GM19351 (cell line): Measurements from ENCODE around the gene CCDC88C.

Experiments
- ATAC-seq: cut with Tn5 transposase; IDR thresholded peaks from one replicate; pipeline ENCODE4 v1.9.1; 2021; ENCODE audit warnings: mild to moderate bottlenecking, moderate library complexity; ENCODE audit not compliant: unreplicated experiment

CCDC88C gene

GRCh38 chr14:91367173-91368171 is 50.1 kb downstream of the CCDC88C start:
- peak; percentile 74 for ATAC-seq

GRCh38 chr14:91366749-91367148 is 50.9 kb downstream of the CCDC88C start:
- no peak for ATAC-seq

GRCh38 chr14:91365552-91365951 is 52.1 kb downstream of the CCDC88C start:
- ATAC-seq, result no peak

- ATAC-seq, result no peak
Measured at GRCh38 chr14:91364524-91365270, 52.9 kb downstream of the CCDC88C start.

GRCh38 chr14:91363776-91364523 is 53.7 kb downstream of the CCDC88C start:
- ATAC-seq, result peak; percentile 55

- ATAC-seq, result no peak
Measured at GRCh38 chr14:91361233-91361811, 56.3 kb downstream of the CCDC88C start.

GRCh38 chr14:91360490-91361232 is 57.0 kb downstream of the CCDC88C start:
- ATAC-seq, result no peak

GRCh38 chr14:91358654-91359220 is 58.9 kb downstream of the CCDC88C start:
- ATAC-seq, result no peak

- ATAC-seq, result no peak
Measured at GRCh38 chr14:91358025-91358319, 59.6 kb downstream of the CCDC88C start.

GRCh38 chr14:91357272-91358024 is 60.2 kb downstream of the CCDC88C start:
- ATAC-seq, result no peak

- ATAC-seq, result no peak
Measured at GRCh38 chr14:91356181-91356763, 61.3 kb downstream of the CCDC88C start.

- peak; percentile 32 for ATAC-seq
Measured at GRCh38 chr14:91354979-91355685, 62.5 kb downstream of the CCDC88C start.

- ATAC-seq, result no peak
Measured at GRCh38 chr14:91354221-91354916, 63.3 kb downstream of the CCDC88C start.

GRCh38 chr14:91352728-91353692 is 64.6 kb downstream of the CCDC88C start:
- no peak for ATAC-seq

- no peak for ATAC-seq
Measured at GRCh38 chr14:91352053-91352452, 65.6 kb downstream of the CCDC88C start.

- no peak for ATAC-seq
Measured at GRCh38 chr14:91351512-91351862, 66.1 kb downstream of the CCDC88C start.
